Testis (tissue), 2 donors: ENCODE data around the gene EIPR1.

Source experiments
- CTCF ChIP-seq, 3 experiments: fragments of 450-650 bp in 2 of 3; fragments of 200-600 bp in 1 of 3; sonication (generic) in 1 of 3; IDR thresholded peaks; one replicate each; pipeline ENCODE4 v1.5.1; 2016 to 2019; ENCODE audit warnings: antibody characterized with exemption in 3 of 3, mild to moderate bottlenecking in 2 of 3, moderate library complexity in 1 of 3
- POLR2A ChIP-seq: fragments of 450-650 bp; IDR thresholded peaks from one replicate; pipeline ENCODE4 v1.6.1; 2017; ENCODE audit warnings: antibody characterized with exemption, mild to moderate bottlenecking, moderate library complexity

GRCh38 chr2:3144856-3145255 lies 232.8 kb downstream of the EIPR1 start:
- TF ChIP-seq CTCF (IDR thresholded peaks at IDR 0.05): no peak
- no peak for TF ChIP-seq POLR2A
